Measurements from ENCODE around the gene ERCC5. TPM values are rescaled to one million over a fixed set of nuclear protein-coding genes. Genes with fewer than 3 reads are reported as not detected.

Gene ERCC5
- total and polyA plus RNA-seq, 10 donors, result 55.1 to 123 (median 74.8) TPM

DNA sequence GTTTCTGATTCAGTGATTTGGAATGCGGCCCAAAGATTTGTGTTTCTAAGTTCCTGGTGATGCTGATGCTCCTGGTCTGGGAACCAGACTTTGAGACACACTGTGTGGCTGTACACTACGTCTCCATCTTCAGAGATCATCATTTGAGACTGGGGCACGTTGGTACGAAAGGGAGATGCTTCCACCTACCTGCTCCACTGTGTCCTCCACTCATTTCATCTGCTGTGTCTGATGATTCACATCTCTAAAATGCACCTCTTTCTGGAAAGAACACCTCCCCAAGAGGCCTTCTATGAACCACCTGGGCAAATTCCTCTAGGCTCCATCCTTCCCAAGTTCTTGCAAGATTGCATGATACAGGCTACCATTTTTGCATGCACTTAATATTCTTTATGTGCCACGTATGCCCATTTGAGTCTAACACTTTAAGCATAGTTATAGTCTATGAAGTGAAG is 58.6 kb downstream of the ERCC5 start:
- Histone ChIP-seq H3K4me1 (no peaks in the 10 kb centered on the region), H3K27me3 (replicated peaks in 1 of 7) (peaks cover 0 to 6% (median 0%) of the 10 kb centered on the region in 7 donors), H3K36me3 (no peaks in the 10 kb centered on the region), H3K9me3 (no peaks in the 10 kb centered on the region), H3K27ac (no peak overlapping the region), H3K4me3 (no peak overlapping the region)
- 78 to 89% (median 85%) methylated on average over 5 of the region's 5 CpGs for WGBS, 5 donors
- intact Hi-C loops (cut with DNase I; ENCODE audit: low total_unique reads), result no loop called here
- DNase-seq, result no peak
- no peak for TF ChIP-seq POLR2A (IDR thresholded peaks at IDR 0.05)
- TF ChIP-seq, protein P1, sequence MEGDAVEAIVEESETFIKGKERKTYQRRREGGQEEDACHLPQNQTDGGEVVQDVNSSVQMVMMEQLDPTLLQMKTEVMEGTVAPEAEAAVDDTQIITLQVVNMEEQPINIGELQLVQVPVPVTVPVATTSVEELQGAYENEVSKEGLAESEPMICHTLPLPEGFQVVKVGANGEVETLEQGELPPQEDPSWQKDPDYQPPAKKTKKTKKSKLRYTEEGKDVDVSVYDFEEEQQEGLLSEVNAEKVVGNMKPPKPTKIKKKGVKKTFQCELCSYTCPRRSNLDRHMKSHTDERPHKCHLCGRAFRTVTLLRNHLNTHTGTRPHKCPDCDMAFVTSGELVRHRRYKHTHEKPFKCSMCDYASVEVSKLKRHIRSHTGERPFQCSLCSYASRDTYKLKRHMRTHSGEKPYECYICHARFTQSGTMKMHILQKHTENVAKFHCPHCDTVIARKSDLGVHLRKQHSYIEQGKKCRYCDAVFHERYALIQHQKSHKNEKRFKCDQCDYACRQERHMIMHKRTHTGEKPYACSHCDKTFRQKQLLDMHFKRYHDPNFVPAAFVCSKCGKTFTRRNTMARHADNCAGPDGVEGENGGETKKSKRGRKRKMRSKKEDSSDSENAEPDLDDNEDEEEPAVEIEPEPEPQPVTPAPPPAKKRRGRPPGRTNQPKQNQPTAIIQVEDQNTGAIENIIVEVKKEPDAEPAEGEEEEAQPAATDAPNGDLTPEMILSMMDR (IDR thresholded peaks at IDR 0.05 in 8 of 11, conservative IDR thresholded peaks at IDR 0.05 in 3 of 11), result no peak
- no peak for TF ChIP-seq POLR2AphosphoS5 (IDR thresholded peaks at IDR 0.05)

DNA sequence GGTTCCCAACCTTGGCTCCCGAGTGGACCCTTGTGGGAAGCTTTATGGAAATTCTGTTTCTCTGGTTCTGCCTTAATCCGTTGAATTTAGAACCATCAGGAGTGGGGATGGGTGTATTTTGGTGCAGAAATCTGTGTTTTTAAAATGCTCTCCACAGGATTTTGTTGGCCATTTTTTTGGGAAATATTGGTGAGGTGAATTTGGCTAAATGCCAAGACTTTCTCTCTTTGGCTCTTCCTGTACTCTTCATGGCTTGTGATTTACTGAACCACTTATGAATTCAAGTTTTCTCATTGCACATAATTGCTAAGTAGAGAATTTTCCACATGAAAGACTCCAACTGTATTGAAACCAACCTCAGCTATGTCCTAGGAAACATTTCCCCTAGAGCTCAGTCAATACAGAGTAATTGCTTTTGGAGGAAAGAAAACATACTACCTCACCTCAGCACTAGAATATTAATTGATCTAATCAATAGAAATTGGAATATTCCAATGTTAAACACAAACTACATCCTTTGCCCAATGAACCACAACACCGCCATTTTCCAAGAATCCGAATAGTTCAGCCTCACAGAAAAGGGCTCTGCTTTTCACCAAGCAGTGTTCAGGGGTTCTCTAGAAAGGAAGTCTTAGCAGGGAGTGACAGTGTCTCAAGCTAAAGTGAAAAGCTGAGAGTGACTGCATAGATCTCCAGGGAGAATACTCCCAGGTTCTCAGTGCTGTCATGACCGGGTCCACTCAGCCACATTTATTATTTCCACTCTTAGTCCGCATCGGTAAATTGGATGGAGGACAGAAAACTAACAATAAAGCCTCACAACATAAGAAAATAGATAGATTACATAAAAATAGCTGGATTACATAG is 60.3 kb downstream of the ERCC5 start:
- DNase-seq, result no peak
- WGBS, 5 donors, result 87 to 94% (median 92%) methylated on average over 7 of the region's 7 CpGs
- TF ChIP-seq, protein P1 (IDR thresholded peaks at IDR 0.05 in 8 of 11, conservative IDR thresholded peaks at IDR 0.05 in 3 of 11), result no peak
- no peak for TF ChIP-seq POLR2A (IDR thresholded peaks at IDR 0.05)
- no peak for TF ChIP-seq POLR2AphosphoS5 (IDR thresholded peaks at IDR 0.05)
- no peak overlapping the region for H3K4me3 ChIP-seq
- peaks cover 0 to 6% (median 0%) of the 10 kb centered on the region in 7 donors for H3K27me3 ChIP-seq (replicated peaks in 1 of 7)
- no peak overlapping the region for H3K27ac ChIP-seq
- H3K4me1 ChIP-seq, result no peaks in the 10 kb centered on the region
- no peaks in the 10 kb centered on the region for H3K9me3 ChIP-seq
- intact Hi-C loops (cut with DNase I; ENCODE audit: low total_unique reads), result no loop called here
- no peaks in the 10 kb centered on the region for H3K36me3 ChIP-seq

DNA sequence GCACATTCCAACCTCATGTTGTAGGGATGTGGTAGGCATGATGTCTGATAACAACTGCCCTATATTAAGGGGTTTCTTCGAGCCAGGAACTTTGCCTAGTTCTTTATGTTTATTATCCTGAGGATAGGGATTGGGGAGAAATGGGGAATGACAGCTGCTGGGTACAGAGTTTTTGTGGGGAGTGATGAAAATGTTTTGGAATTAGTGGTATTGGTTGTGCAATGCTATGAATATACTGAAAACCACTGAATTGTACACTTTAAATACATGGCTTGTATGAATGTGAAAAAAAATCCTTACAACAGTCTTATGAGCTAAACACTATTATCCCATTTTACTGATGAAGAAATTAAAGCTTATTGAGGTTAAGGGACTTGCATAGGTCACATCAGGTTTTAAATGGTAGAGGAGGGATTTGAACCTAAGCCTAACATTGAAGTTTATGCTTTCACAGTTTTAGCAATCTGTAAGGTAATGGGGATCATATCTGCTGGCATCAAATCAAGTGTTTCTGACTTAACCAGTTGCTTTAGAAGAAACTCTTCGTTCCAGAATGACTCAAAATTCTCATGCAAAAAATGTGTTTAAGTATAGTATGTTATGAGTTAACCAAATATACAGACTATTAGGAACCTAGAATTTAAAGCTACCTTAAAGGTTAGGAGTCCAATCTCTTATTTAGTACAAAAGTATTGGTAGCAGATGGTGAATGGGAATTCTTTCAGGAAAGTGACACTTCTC is 61.4 kb downstream of the ERCC5 start:
- intact Hi-C loops (cut with DNase I; ENCODE audit: low total_unique reads), result no loop called here
- Histone ChIP-seq H3K4me3 (no peak overlapping the region), H3K27me3 (replicated peaks in 1 of 7) (peaks cover 0 to 6% (median 0%) of the 10 kb centered on the region in 7 donors), H3K27ac (no peak overlapping the region), H3K9me3 (no peaks in the 10 kb centered on the region), H3K4me1 (no peaks in the 10 kb centered on the region), H3K36me3 (no peaks in the 10 kb centered on the region)
- DNase-seq, result no peak
- TF ChIP-seq, protein P1 (IDR thresholded peaks at IDR 0.05 in 8 of 11, conservative IDR thresholded peaks at IDR 0.05 in 3 of 11), result no peak
- TF ChIP-seq POLR2A (IDR thresholded peaks at IDR 0.05) (no peak), POLR2AphosphoS5 (IDR thresholded peaks at IDR 0.05) (no peak)
- 36 to 63% (median 38%) methylated on average over 2 of the region's 2 CpGs for WGBS, 5 donors

Measured in spleen (tissue), 11 donors.